ENCODE data around the gene SRGAP1.

The SRGAP1 gene

GRCh38 chr12:63918800-63919300 lies 74.3 kb downstream of the SRGAP1 start (continued):
- TF ChIP-seq PRDM10 (tag by site-specific recombination; IDR thresholded peaks at IDR 0.05) (peak; percentile 64), ZNF654 (tag by site-specific recombination; IDR thresholded peaks at IDR 0.05; ENCODE audit: low read depth) (no peak), ZNF416 (tag by site-specific recombination; IDR thresholded peaks at IDR 0.05) (no peak), ZNF626 (tag by site-specific recombination; IDR thresholded peaks at IDR 0.05) (no peak), ZNF585B (tag by site-specific recombination; IDR thresholded peaks at IDR 0.05) (no peak), ZSCAN5A (tag by site-specific recombination; IDR thresholded peaks at IDR 0.05) (no peak), ZNF10 (tag by site-specific recombination; IDR thresholded peaks at IDR 0.05) (no peak), ZNF791 (tag by site-specific recombination; IDR thresholded peaks at IDR 0.05) (no peak), KLF16 (tag by site-specific recombination; IDR thresholded peaks at IDR 0.05) (no peak), ZBTB17 (tag by site-specific recombination; IDR thresholded peaks at IDR 0.05) (no peak), ZNF664 (tag by site-specific recombination; IDR thresholded peaks at IDR 0.05) (no peak), ZNF560 (tag by site-specific recombination; IDR thresholded peaks at IDR 0.05; ENCODE audit: borderline replicate concordance) (no peak), KLF17 (tag by site-specific recombination; IDR thresholded peaks at IDR 0.05) (peak; percentile 62), ELK4 (IDR thresholded peaks at IDR 0.05; ENCODE audit: borderline replicate concordance, low read depth, low read length) (no peak), MEIS1 (CRISPR knock-in tag; IDR thresholded peaks at IDR 0.05; ENCODE audit: borderline replicate concordance) (no peak), ZNF24 (tag by site-specific recombination; IDR thresholded peaks at IDR 0.05) (no peak; the same call in 1 of the 2 replicates), PRDM6 (tag by site-specific recombination; IDR thresholded peaks at IDR 0.05) (peak; percentile 87), SALL2 (tag by site-specific recombination; IDR thresholded peaks at IDR 0.05; ENCODE audit: borderline replicate concordance) (no peak), OVOL3 (tag by site-specific recombination; IDR thresholded peaks at IDR 0.05) (no peak; the same call in 1 of the 2 replicates), ZSCAN16 (tag by site-specific recombination; IDR thresholded peaks at IDR 0.05) (no peak), ZNF239 (tag by site-specific recombination; IDR thresholded peaks at IDR 0.05) (no peak), ZNF600 (tag by site-specific recombination; IDR thresholded peaks at IDR 0.05) (peak; percentile 32; the same call in 1 of the 2 replicates), ZNF645 (tag by site-specific recombination; IDR thresholded peaks at IDR 0.05) (no peak), INSM2 (tag by site-specific recombination; IDR thresholded peaks at IDR 0.05) (peak; percentile 79), ZNF785 (tag by site-specific recombination; IDR thresholded peaks at IDR 0.05) (no peak), ZNF18 (tag by site-specific recombination; IDR thresholded peaks at IDR 0.05) (peak; percentile 75)
